Thyroid gland (tissue), 4 donors: Measurements from ENCODE around the gene BMPR1B.

Source experiments
- POLR2A ChIP-seq, 2 donors: fragments of 450-650 bp; IDR thresholded peaks; one replicate each; pipeline ENCODE4 v1.6.1; 2017; ENCODE audit warnings: antibody characterized with exemption in 2 of 2, mild to moderate bottlenecking in 2 of 2, moderate library complexity in 1 of 2
- TF ChIP-seq, protein P1 (sequence below), 6 experiments: fragments of 200-600 bp in 3 of 6; fragments of 450-650 bp in 3 of 6; sonication (generic) in 3 of 6; IDR thresholded peaks; one replicate each; pipeline ENCODE4 v1.5.1; 2016 to 2019; ENCODE audit warnings: antibody characterized with exemption in 6 of 6, mild to moderate bottlenecking in 2 of 6, inconsistent platforms in 1 of 6, moderate library complexity in 1 of 6

DNA sequence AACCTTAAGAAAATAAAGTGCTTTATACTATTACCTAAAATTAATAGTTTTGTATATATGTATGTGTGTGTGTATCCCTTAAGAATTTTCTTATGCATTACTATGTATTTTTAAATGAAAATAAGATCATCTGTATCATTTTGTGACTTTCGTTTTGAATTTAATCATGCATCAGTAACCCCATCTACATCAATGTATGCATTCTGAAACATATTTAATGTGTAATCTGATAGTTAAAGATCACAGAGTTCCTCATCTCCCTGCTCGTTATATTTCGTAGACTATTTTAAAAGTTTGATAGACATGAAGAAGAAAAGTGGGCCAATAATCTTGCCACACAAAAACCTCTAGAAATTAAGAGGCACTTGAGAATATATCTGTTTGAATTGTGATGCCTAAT is 7.4 kb downstream of the BMPR1B start:
- TF ChIP-seq, protein P1, sequence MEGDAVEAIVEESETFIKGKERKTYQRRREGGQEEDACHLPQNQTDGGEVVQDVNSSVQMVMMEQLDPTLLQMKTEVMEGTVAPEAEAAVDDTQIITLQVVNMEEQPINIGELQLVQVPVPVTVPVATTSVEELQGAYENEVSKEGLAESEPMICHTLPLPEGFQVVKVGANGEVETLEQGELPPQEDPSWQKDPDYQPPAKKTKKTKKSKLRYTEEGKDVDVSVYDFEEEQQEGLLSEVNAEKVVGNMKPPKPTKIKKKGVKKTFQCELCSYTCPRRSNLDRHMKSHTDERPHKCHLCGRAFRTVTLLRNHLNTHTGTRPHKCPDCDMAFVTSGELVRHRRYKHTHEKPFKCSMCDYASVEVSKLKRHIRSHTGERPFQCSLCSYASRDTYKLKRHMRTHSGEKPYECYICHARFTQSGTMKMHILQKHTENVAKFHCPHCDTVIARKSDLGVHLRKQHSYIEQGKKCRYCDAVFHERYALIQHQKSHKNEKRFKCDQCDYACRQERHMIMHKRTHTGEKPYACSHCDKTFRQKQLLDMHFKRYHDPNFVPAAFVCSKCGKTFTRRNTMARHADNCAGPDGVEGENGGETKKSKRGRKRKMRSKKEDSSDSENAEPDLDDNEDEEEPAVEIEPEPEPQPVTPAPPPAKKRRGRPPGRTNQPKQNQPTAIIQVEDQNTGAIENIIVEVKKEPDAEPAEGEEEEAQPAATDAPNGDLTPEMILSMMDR (IDR thresholded peaks at IDR 0.05), result no peak
- no peak for TF ChIP-seq POLR2A (IDR thresholded peaks at IDR 0.05)
